Hindlimb muscle (tissue), 1 donor: Measurements from ENCODE around the gene P2RX5. TPM values are rescaled to one million over a fixed set of nuclear protein-coding genes. Genes with fewer than 3 reads are reported as not detected.
"Not testable (repeated sequence)": the region's sequence is repeated elsewhere in the genome, so short reads cannot be mapped to it uniquely, and the experiment has no call there.

Experiments used
- DNase-seq: peaks from one replicate; pipeline ENCODE4 v3.0.0-alpha.2; 2013
- polyA plus RNA-seq: library from polyadenylated mRNA; unstranded; fragments of 120-200 nt; gene quantifications from one replicate; pipeline ENCODE4 v1.2.1, GENCODE V29; 2013; ENCODE audit not compliant: insufficient read length

The P2RX5 gene
- polyA plus RNA-seq, 1 donor: 31.8 TPM

GRCh38 chr17:3710951-3711383 lies 15.0 kb upstream of the P2RX5 start:
- no peak for DNase-seq

GRCh38 chr17:3708366-3708765 lies 12.4 kb upstream of the P2RX5 start:
- DNase-seq: no peak

- not testable (repeated sequence) for DNase-seq
Measured at GRCh38 chr17:3705718-3705984, 9.7 kb upstream of the P2RX5 start.

GRCh38 chr17:3704931-3705717 lies 9.2 kb upstream of the P2RX5 start:
- DNase-seq: no peak

- DNase-seq: not testable (repeated sequence)
Measured at GRCh38 chr17:3702041-3702539, 6.1 kb upstream of the P2RX5 start.

GRCh38 chr17:3699951-3700350 lies 4.0 kb upstream of the P2RX5 start:
- DNase-seq: no peak

GRCh38 chr17:3698139-3698538 lies 2.2 kb upstream of the P2RX5 start:
- no peak for DNase-seq

GRCh38 chr17:3697103-3697476 lies 1.1 kb upstream of the P2RX5 start:
- DNase-seq: no peak

- DNase-seq: no peak
Measured at GRCh38 chr17:3695129-3695722, 729 bp downstream of the P2RX5 start.

GRCh38 chr17:3693829-3694231 lies 2.1 kb downstream of the P2RX5 start:
- no peak for DNase-seq

- no peak for DNase-seq
Measured at GRCh38 chr17:3693141-3693540, 2.8 kb downstream of the P2RX5 start.

- no peak for DNase-seq
Measured at GRCh38 chr17:3692346-3692745, 3.6 kb downstream of the P2RX5 start.

- no peak for DNase-seq
Measured at GRCh38 chr17:3691617-3692067, 4.3 kb downstream of the P2RX5 start.

- DNase-seq: no peak
Measured at GRCh38 chr17:3690094-3690715, 5.8 kb downstream of the P2RX5 start.

- no peak for DNase-seq
Measured at GRCh38 chr17:3689262-3690093, 6.5 kb downstream of the P2RX5 start.

GRCh38 chr17:3688852-3689261 lies 7.1 kb downstream of the P2RX5 start:
- DNase-seq: no peak

- no peak for DNase-seq
Measured at GRCh38 chr17:3688027-3688553, 7.9 kb downstream of the P2RX5 start.

GRCh38 chr17:3685174-3685573 lies 10.8 kb downstream of the P2RX5 start:
- DNase-seq: no peak

- DNase-seq: no peak
Measured at GRCh38 chr17:3683054-3683511, 12.9 kb downstream of the P2RX5 start.

GRCh38 chr17:3682033-3682432 lies 13.9 kb downstream of the P2RX5 start:
- DNase-seq: no peak

GRCh38 chr17:3681565-3681964 lies 14.4 kb downstream of the P2RX5 start:
- no peak for DNase-seq

GRCh38 chr17:3681057-3681456 lies 14.9 kb downstream of the P2RX5 start:
- no peak for DNase-seq
